Cerebellar cortex (tissue), 1 donor: ENCODE measurements around the gene SZT2.
"Not testable (repeated sequence)": the region's sequence is repeated elsewhere in the genome, so short reads cannot be mapped to it uniquely, and the experiment has no call there.

Source experiments
- DNase-seq: peaks from one replicate; pipeline ENCODE4 v3.0.0-alpha.2; 2015; ENCODE audit warnings: low spot score

The SZT2 gene

DNA sequence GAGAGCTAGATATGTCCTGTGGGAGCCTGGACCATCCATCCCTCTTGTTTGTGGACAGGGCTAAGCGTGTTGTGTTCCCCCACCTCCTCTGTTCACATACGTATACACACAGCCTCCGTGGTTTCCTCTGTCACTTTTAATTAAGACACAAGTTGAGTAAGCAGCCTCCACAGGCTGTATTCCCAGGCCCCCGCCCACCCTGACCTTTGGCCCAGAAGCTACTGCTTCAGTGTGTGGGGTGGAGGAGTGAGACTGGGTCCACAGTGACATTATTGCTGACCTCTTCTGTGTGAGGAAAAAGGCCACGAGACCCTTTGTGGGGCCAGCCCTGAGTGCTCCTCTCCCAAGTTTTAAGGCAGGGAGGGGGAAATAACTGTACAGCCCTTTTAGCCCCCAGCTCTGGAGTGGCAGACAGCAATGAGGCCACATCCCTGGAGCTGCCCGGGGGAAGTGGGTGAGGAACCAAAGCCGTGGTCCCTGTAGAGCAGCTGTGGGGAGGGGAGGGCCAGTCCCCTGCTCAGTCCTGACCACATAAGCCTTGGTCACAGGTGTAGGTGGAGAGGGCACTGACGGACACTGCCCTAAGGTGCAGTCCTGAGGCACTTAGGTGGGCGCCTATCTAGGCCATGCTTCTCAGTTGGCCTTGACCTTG, 26.3 kb upstream of the SZT2 start:
- no peak for DNase-seq

DNA sequence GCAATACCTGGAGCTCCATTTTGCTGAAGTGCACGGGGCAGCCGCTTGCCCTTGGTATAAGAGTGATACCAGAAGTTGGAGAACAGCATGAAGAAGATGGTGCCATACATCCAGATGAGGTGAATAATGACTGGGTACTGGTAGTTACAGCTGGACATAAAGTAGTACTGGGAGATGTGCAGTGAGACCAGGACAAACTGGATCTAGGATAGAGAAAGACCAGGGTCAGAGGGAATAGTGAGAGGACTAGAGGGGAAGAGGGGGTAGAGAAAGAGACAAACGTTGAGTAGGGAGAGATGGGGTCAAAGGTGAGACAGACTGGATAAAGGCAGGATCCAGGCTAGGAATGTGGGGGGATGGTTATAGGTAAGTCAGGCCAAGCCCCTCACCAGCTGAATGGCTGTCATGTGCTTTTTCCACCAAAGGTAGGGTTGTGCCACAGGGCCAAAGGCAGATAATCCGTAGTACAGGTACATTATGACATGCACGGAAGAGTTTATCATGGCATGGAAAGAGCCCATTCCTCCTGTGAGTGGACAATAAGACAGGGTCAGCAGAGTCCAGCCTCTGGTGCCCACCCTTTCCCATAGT, 25.7 kb upstream of the SZT2 start:
- DNase-seq, result no peak

DNA sequence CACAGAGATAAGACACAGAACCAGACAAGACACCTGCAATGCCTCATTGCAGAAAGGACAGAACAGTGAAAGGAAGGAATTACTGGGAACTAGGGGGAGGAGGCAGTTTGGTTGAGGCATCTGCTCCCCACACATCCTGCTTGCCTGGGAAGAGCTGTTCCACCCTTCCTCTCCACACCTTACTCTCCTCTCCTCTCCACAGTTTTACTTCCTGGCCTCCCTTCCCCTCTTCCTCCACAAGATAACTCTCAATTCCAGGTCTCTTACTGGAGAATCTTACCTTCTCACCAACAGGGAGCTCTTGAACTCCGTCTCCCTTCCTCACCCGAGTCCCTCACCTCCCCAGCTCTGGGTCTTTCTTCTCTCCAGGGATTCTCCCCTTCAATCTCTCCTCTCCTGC, 24.0 kb upstream of the SZT2 start:
- DNase-seq, result no peak

DNA sequence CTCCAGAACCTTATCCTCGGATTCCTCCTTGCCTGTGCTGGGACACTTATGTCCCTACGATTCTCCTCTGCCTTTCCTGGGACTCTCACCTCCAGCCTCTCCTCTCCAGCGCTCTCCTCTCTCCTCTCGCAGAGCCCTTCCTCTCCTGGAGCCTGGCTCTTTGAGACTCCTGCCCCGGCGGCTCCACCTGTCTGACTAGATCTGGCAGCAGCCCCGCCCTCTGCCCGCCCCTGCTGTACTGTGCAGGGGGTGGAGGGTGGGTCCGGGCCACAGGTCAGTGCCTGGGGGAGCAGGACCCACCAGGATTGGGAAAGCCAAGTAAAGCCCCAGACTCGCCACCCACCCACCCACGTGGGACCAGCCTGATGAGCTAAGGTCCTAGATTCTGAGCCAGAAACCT, 23.5 kb upstream of the SZT2 start:
- DNase-seq, result no peak

DNA sequence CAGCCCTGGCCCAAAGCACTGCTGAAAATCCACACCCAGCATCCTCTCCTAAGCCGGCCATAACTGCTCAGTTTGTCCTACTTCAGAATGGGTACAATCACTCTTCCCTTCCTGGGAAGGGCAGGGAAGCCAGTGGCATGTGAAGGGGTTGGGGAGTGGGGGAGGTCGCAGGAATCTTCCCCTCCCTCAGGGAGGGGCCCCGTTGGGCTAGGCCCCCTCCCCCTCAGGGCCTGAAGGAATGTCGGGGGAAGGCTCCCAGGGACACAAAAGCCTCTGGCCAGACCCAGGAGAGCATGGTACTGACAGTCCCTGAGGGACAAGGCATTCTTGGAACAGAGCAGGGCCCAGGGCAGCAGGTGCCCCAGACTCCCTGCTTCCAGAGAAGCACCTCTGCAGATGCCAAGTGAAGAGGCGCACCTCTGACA, 23.1 kb upstream of the SZT2 start:
- no peak for DNase-seq

DNA sequence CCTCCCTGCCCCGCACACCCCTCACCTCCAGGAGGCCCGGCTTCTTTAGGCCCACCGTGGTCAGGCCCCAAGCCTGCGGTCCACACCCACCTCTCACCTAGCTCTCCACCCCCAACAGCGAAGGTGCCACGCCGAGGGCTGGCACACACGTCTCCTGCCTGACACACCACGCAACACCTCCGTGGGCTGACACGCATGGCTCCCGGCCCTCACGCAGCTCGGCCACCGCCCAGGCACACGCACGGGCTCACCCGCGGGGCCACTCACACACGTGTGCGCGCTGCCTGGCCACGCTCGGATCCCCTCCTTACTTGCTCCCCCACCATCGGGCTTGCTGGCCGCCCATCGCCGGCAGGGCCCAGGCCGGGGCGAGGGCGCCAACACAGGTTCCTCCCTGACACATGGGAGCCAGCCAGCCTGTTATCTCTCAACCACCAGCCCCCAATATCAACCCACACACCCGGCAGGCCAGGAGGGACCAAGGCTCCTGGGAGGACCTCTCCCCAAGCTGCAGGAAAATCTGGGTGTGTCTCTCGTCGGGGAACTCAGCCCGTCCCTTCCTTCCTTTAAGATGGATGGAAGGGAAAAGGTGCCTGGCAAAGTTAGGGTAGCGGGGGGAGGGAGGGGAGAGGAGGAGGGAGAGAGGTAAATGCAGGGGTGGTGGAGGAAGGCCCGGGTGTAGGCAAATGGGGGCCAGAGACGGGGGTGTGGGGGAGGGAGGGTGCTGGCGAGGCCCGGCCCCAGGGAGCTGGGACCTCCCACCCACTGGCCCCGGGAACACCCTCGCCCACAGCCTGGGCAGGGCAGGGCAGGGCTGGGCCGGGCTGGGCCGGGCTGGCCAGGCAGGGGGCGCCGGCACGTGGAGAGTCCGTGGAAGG, 22.4 kb upstream of the SZT2 start:
- peak; percentile 35 for DNase-seq

DNA sequence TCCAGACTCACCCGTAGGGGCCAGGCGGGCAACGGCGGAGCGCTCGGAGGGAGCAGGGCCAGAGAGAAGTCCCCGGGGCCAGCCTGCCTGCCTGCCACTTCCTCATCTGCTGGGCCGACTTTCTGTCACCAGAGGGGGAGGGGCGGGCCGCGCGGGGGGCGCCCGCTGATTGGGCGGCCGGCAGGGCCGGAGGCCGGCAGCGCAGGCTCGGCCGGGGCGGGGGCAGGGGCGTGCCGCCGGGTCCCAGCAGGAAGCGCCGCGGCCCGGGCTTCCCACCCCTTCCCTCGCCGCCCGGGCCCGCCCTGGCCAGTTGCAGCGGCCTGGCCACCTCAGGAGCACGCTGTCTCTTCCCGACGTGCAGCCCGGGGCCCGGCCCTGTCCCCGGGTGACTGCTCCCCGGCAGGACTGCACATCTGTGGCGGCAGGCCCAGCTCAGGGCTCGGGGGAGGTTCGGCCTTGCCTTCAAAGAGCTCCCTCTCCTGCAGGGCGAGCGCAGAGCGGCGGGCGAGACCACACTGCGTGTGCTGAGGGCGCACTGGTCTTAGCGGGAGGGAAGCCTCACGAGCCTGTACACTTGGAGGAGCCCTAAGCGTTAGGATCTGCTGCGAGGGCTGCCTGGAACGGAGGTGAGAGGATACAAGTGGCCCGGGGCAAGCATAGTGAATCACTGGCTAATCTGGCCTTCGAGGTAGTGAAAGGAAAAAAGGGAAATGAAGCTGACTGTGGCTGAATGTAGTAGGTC, 21.6 kb upstream of the SZT2 start, which contains the start of gene ELOVL1:
TSS of gene ELOVL1 (minus strand) at position 108 of the 742 bp plus-strand sequence. CDS start 2,402 bp downstream, outside the sequence.
- DNase-seq, result peak; percentile 71

DNA sequence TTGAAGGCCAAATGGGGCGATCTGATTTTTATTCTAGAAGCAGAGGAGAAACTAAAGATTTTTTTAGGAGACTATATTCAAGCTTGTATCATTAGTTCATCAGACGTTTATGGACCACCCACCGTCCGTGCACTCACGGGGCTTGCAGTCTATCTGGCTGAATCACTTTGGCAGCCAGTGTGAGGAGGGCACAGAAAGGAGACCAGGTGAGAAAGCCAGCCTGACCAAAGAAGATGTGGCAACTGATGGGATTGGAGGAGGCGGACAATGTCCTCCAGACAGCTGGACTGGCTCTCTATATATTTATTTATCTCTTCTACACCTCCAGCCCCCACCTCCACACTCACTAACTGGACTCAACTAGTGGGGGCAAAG, 21.1 kb upstream of the SZT2 start:
- DNase-seq, result no peak

DNA sequence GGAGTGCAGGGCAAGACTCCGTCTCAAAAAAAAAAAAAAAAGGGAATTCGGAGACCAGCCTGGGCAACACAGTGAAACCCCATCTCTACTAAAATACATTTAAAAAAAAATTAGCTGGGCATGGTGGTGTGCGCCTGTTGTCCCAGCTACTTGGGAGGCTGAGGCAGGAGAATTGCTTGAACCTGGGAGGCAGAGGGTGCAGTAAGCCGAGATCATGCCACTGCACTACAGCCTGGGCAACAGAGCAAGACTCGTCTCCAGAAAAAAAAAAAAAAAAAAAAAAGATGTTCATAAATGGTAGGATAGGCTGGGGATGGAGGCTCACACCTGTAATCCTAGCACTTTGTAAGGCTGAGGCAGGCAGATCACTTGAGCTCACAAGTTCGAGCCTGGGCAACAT, 19.9 kb upstream of the SZT2 start:
- DNase-seq, result not testable (repeated sequence)

DNA sequence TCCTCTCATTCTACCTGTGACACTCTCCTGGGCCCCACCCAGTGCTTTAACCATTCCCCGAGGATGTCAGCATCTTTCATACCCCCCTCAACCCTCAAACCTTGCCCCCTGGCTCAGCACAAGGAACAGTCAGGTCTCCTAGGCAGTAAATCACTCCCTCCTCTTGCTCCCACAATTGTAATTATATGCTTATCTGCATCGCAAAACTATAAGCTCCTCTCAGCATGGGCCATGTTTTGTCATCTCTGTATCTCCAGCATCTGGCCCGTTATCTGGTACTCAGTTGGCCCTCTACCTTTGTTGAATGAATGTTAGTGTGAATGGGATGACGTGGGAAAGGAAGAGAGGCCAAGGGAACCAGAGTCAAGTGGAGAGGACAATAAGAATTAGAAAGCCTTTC, 19.1 kb upstream of the SZT2 start:
- DNase-seq, result no peak

DNA sequence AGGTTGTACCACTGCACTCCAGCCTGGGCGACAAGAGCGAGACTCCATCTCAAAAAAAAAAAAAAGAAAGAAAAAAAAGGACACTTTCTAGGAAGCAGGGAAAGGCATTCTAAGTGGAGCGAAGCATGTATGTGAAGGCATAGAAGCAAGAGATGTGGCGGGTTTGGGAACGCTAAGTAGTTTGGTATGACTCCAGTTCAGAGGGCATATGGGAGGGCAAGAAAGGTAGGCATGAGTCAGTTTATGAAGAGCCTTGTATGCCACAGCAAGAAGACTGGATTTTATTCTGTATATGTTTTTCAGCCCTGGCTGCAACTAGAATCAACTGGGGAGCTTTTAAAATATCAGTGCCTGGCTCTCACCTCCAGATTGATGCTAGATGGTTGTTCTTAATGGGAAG, 17.5 kb upstream of the SZT2 start:
- DNase-seq, result no peak

DNA sequence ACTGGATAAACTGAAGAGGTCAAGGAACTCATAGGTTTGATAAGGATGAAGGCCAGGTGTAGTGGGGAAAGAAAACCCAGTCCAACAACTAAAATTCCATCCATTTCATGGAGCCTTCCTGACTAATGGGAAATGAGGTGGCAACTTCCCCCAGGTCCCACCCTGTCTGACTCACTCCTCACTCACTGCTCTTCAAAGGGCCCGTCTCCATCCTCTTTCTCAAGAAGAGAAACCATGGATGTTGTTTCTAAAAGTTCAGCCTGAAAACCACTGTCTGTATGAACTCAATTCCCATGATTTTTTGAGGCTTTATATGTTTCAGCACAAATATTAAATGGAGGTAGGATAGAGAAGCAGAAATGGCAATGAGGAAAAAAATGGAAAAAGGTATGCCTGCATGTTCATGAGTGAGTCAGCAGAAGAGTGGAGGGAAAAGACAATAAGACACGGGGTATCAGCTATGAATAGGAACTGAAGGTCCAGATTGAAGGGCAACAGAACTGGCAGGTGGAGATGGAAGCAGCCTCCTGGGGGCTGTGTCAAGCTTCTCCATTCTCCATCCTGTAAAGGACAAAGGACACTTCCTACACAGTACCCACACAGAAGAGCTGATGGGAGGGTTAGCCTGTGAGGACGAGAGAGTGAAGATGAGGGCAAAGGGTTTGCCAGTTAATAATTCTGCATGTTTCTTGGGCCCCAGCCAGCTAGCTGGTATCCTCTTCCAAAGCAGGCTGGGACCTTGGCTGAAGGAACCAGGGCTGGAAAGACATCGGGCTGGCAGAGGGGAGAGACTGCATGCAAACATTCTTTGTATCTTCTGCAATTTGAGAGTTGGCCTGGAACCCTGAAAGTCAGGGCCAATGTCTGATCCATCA, 16.4 kb upstream of the SZT2 start:
- DNase-seq, result peak; percentile 57

DNA sequence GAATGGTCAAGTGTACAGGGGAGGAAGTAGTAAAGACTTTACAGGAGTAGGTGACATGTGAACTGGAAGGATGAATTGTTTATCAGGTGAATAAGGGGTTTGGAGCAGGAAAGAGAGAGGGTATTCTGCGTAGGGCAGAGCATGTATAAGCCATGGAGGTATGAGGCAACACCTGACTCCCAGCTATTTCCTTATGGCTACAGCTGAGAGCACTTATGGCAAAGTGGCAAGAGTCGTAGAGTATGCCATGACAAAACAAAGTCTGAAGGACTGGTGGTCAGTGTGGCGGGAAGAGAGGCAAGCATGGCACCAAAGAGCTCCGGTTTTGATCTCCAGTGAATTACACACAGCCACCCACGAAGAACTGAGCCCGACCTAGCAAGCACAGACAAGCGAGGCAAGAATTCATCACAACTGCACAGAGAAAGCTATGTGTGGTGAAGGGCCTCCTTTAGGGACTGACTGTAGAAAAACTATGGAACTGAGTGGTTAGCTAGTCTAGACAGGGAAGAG, 12.9 kb upstream of the SZT2 start:
- no peak for DNase-seq

DNA sequence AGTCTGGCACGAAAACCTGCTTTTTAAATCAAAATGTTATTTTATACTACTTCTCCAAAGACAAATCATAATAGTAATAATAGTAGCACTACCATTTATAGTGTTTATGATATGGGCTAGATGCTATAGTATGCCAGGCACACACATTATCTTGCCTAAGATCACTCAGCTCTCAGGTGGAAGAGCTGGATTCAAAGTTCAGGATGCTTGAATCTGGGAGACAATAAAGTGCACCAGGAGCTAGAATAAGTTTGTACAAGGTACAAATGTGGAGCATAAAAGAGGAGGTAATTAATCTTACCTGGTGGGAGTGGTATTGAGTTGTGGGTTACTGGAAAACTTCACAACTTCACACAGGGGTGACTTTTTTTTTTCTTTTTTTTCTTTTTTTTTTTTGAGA, 11.9 kb upstream of the SZT2 start:
- no peak for DNase-seq

DNA sequence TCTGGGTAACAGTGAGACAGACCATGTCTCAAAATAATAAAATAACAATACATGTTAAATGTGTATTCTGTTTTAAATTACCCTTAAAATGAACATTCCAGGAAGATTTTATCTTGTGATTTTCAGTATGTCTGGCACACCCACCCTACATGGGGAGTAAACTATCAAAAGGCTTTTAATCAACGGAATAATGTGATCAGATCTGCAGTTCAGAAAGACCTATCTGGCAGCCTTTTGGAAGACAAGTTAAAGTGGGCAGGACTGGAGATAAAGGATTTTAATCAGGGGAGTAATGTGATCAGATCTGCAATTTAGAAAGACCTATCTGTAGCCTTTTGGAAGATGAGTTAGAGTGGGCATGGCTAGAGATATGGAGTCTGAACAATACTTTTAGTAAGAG, 10.2 kb upstream of the SZT2 start:
- no peak for DNase-seq

DNA sequence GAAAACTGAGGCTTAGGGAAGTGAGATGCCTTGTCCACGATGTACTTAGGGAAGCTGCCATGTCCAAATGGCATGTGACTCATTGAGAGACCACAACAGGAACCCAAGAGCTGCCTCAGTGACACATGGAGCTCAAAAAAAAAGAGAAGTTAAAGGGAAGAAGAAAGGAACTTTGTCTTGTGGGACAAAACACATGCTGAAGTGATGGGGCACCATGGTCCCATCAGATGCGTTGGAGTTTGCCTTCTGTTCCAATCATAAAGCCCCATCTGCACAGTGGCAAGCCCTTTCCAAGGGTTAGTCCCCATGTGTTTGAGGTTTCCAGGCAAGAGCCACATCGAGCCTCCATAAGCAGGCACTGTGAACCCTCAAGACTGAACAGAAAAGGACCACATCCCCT, 8.1 kb upstream of the SZT2 start:
- no peak for DNase-seq

DNA sequence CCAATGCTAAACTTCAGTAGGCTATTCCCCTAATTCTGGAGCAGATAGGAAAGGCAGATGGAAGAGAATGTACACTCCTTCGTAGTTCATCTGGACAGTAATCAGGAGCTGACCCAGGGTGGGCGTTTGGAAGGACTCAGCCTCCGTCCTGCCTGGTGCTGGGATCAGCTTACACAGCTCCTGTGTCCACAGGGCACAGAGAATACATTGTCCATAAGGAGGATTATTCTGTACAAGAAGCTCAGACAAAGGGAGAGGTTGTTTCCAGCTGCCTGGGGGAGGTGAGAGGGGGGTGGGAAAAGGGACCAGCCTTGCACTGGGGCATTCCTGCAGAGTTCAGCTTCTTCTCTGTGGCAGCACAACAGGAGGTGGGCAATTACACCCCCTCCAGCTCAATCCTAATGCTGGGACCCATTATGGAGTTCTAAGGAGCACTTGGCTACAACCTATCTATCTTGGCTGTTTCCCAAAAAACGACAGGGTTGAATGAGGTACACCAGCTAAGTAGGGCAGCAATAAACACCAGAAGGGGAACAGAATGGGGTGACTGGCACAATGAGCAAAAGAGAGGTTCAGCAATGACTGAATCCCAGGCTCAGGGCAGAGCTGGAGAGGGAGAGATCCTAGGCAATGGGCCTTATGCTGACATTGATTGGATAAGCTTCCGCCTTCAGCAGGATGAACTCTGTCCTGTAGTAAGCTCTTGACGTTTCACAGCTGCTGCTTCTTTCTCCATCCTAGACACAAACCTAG, 7.5 kb upstream of the SZT2 start:
- peak; percentile 79 for DNase-seq

DNA sequence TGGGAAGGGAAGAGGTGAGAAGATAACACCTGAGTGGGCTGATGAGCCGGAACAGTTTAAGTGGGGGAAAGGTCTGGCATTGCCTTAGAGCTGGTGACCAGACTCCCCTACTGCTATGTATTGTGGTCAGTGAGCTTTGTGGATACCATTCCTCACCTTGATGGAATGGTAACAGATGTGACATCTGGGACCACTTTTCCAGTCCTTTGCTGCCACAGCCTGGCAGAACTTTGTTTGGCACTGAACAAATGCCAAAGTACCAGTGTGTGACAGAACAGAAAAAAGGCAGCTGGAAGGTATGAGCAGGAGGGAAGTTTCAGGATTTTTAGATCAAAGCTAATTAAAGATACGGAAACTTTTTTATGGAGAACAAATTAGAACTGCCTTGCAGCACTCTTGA, 6.2 kb upstream of the SZT2 start:
- no peak for DNase-seq

DNA sequence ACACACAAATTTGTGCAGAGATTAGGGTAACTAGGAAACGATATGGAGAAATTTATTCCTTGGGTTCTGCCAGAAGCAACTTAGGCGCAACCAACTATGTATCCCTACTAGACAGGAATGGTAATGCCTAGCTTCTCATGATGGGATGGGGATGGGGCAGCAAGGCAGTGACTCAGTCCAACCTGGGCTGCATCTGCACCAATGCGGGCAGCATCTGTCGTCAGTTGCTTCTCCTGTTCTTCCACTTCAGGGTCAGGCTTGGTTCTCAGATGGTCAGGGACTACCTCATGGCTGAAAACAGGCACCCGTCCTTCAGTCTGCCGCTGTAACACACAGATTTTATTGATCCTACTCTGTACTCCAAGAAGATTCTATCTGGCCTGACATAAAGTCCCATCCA, 3.0 kb upstream of the SZT2 start:
- DNase-seq, result no peak

DNA sequence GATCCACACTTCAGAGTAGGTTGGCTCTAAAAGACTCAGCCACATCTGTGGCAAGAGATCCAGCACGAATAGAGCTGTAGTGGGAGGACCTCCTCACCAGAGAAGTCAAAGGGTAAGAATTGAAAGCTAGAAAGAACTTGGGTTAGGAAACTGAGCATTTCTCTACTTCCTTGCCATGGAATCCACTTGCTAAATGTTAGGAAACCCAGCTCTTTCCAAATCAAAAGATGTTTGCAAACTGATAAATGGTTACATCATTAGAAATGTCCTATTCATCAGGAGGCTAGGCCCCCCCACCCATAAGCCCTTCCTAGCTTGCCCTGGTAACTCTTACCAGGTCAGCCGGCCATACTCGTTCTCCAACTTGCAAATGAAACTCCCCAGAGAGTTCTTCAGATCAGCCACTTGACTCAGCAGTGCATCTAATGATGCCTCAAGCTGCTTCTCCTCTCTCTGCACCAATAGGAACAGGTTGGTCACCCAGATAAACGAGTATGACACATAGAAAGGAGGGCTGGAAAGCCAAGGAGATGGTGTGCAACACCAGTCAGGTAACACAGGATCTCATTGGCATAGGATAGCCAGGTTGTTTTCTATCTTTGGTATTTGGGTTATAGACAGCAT, 1.6 kb upstream of the SZT2 start:
- DNase-seq, result no peak
